ENCODE data around the gene MYO5C.

MYO5C gene

GRCh38 chr15:52234596-52235541, 60.7 kb downstream of the MYO5C start:
- no peak overlapping the region for H3K4me3 ChIP-seq (ENCODE audit: insufficient read depth, low read depth, low read length)
- no peaks in the 10 kb centered on the region for H3K9me3 ChIP-seq (ENCODE audit: control insufficient read depth, low read length)
- peaks cover 5% of the 10 kb centered on the region for H3K36me3 ChIP-seq (ENCODE audit: control insufficient read depth, insufficient read depth, low read length)
- 79 to 82% methylated on average over 17 of the region's 17 CpGs for WGBS, 2 experiments
- no peak overlapping the region for H3K27ac ChIP-seq (ENCODE audit: insufficient read depth, low read depth, low read length, poor library complexity, severe bottlenecking)
- H3K27me3 ChIP-seq (ENCODE audit: control insufficient read depth, insufficient read depth, low read length, poor library complexity, severe bottlenecking): no peaks in the 10 kb centered on the region
- no peaks in the 10 kb centered on the region for H3K4me1 ChIP-seq (ENCODE audit: control insufficient read depth, insufficient read depth, low read length)

DNA sequence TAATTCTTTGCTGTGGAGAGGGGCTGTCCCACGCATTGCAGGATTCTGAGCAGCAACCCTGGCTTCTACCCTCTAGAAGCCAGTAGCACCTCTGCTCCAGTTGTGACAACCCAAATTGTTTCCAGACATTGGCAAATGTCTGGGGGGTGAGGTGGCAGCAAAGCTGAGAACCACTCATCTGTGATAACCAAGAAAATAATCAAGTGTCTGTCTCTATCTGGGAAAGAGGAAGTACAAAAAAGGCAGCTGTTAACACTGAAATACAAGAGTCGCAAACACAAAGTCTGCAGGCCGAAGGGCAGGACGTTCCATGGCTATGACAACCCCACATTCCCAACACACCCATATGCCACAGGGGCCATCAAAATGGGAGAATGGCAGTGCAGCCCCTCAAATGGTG, 62.2 kb downstream of the MYO5C start:
- peaks cover 5% of the 10 kb centered on the region for H3K36me3 ChIP-seq (ENCODE audit: control insufficient read depth, insufficient read depth, low read length)
- H3K4me3 ChIP-seq (ENCODE audit: insufficient read depth, low read depth, low read length): no peak overlapping the region
- H3K4me1 ChIP-seq (ENCODE audit: control insufficient read depth, insufficient read depth, low read length): no peaks in the 10 kb centered on the region
- no peak overlapping the region for H3K27ac ChIP-seq (ENCODE audit: insufficient read depth, low read depth, low read length, poor library complexity, severe bottlenecking)
- 93 to 95% methylated on average over 4 of the region's 4 CpGs for WGBS, 2 experiments
- no peaks in the 10 kb centered on the region for H3K9me3 ChIP-seq (ENCODE audit: control insufficient read depth, low read length)
- no peaks in the 10 kb centered on the region for H3K27me3 ChIP-seq (ENCODE audit: control insufficient read depth, insufficient read depth, low read length, poor library complexity, severe bottlenecking)

- no peak overlapping the region for H3K4me3 ChIP-seq (ENCODE audit: insufficient read depth, low read depth, low read length)
- H3K4me1 ChIP-seq (ENCODE audit: control insufficient read depth, insufficient read depth, low read length): no peaks in the 10 kb centered on the region
- no peak overlapping the region for H3K27ac ChIP-seq (ENCODE audit: insufficient read depth, low read depth, low read length, poor library complexity, severe bottlenecking)
- H3K9me3 ChIP-seq (ENCODE audit: control insufficient read depth, low read length): no peaks in the 10 kb centered on the region
- peaks cover 5% of the 10 kb centered on the region for H3K36me3 ChIP-seq (ENCODE audit: control insufficient read depth, insufficient read depth, low read length)
- WGBS, 2 experiments: 96 to 100% methylated on average over 1 of the region's 1 CpG
- no peaks in the 10 kb centered on the region for H3K27me3 ChIP-seq (ENCODE audit: control insufficient read depth, insufficient read depth, low read length, poor library complexity, severe bottlenecking)
These were observed 63.3 kb downstream of the MYO5C start for GRCh38 chr15:52232327-52232726.

GRCh38 chr15:52230073-52230472, 65.5 kb downstream of the MYO5C start:
- Histone ChIP-seq H3K4me3 (ENCODE audit: insufficient read depth, low read depth, low read length) (no peak overlapping the region), H3K4me1 (ENCODE audit: control insufficient read depth, insufficient read depth, low read length) (no peaks in the 10 kb centered on the region), H3K27me3 (ENCODE audit: control insufficient read depth, insufficient read depth, low read length, poor library complexity, severe bottlenecking) (no peaks in the 10 kb centered on the region), H3K9me3 (ENCODE audit: control insufficient read depth, low read length) (no peaks in the 10 kb centered on the region), H3K27ac (ENCODE audit: insufficient read depth, low read depth, low read length, poor library complexity, severe bottlenecking) (no peak overlapping the region), H3K36me3 (ENCODE audit: control insufficient read depth, insufficient read depth, low read length) (no peaks in the 10 kb centered on the region)
- WGBS, 2 experiments: 100% methylated on average over 1 of the region's 1 CpG

DNA sequence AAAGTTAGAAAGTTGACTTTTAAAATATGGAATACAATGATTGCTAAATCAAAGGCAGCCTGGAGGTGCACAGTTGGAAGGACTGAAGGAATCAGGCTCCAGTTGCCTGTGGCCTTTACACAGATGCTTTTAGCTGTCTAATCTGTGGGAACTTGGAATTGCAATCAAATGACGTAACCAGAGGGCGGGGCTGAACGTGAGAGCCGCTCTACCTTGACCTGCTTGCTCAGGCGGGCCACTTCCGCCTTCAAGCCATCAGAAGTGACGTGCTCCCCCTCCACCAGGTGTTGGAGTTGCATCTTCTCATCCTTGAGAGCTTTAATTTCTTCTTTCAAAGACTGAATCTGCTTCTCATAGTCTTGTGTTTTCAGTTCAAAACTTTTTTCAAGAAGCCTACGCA, 66.7 kb downstream of the MYO5C start:
- Histone ChIP-seq H3K4me3 (ENCODE audit: insufficient read depth, low read depth, low read length) (no peak overlapping the region), H3K36me3 (ENCODE audit: control insufficient read depth, insufficient read depth, low read length) (no peaks in the 10 kb centered on the region), H3K27ac (ENCODE audit: insufficient read depth, low read depth, low read length, poor library complexity, severe bottlenecking) (no peak overlapping the region), H3K27me3 (ENCODE audit: control insufficient read depth, insufficient read depth, low read length, poor library complexity, severe bottlenecking) (no peaks in the 10 kb centered on the region), H3K4me1 (ENCODE audit: control insufficient read depth, insufficient read depth, low read length) (no peaks in the 10 kb centered on the region), H3K9me3 (ENCODE audit: control insufficient read depth, low read length) (no peaks in the 10 kb centered on the region)
- 81 to 84% methylated on average over 8 of the region's 8 CpGs for WGBS, 2 experiments

DNA sequence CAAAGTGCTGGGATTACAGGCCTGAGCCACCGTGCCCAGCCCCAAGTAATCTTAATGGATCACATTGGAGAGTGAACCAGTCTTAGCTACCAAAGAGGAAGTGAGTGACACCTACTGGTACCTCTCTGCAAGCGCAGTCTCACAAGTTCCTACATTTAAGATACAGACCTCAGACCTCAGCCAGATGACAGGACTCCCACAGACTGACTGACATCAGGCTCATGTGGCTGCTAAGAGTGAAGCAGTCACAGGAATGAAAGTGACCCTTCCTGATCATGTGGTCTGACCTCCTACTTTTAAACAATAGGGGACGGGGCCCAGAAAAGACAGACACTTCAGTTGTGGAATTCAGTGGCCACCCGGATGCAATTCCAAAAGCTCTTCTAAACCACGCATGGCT, 68.1 kb downstream of the MYO5C start:
- Histone ChIP-seq H3K36me3 (ENCODE audit: control insufficient read depth, insufficient read depth, low read length) (peaks cover 3% of the 10 kb centered on the region), H3K27ac (ENCODE audit: insufficient read depth, low read depth, low read length, poor library complexity, severe bottlenecking) (no peak overlapping the region), H3K4me3 (ENCODE audit: insufficient read depth, low read depth, low read length) (no peak overlapping the region), H3K4me1 (ENCODE audit: control insufficient read depth, insufficient read depth, low read length) (no peaks in the 10 kb centered on the region), H3K9me3 (ENCODE audit: control insufficient read depth, low read length) (no peaks in the 10 kb centered on the region), H3K27me3 (ENCODE audit: control insufficient read depth, insufficient read depth, low read length, poor library complexity, severe bottlenecking) (no peaks in the 10 kb centered on the region)
- WGBS, 2 experiments: 36 to 55% methylated on average over 4 to 5 of the region's 5 CpGs

- Histone ChIP-seq H3K4me3 (ENCODE audit: insufficient read depth, low read depth, low read length) (no peak overlapping the region), H3K27ac (ENCODE audit: insufficient read depth, low read depth, low read length, poor library complexity, severe bottlenecking) (no peak overlapping the region), H3K27me3 (ENCODE audit: control insufficient read depth, insufficient read depth, low read length, poor library complexity, severe bottlenecking) (no peaks in the 10 kb centered on the region), H3K36me3 (ENCODE audit: control insufficient read depth, insufficient read depth, low read length) (peaks cover 3% of the 10 kb centered on the region), H3K9me3 (ENCODE audit: control insufficient read depth, low read length) (no peaks in the 10 kb centered on the region), H3K4me1 (ENCODE audit: control insufficient read depth, insufficient read depth, low read length) (no peaks in the 10 kb centered on the region)
- 91 to 96% methylated on average over 8 of the region's 8 CpGs for WGBS, 2 experiments
These were observed 70.4 kb downstream of the MYO5C start for GRCh38 chr15:52225230-52225629.

GRCh38 chr15:52224211-52224610, 71.4 kb downstream of the MYO5C start:
- Histone ChIP-seq H3K4me1 (ENCODE audit: control insufficient read depth, insufficient read depth, low read length) (no peaks in the 10 kb centered on the region), H3K27ac (ENCODE audit: insufficient read depth, low read depth, low read length, poor library complexity, severe bottlenecking) (no peak overlapping the region), H3K4me3 (ENCODE audit: insufficient read depth, low read depth, low read length) (no peak overlapping the region), H3K36me3 (ENCODE audit: control insufficient read depth, insufficient read depth, low read length) (peaks cover 3% of the 10 kb centered on the region), H3K27me3 (ENCODE audit: control insufficient read depth, insufficient read depth, low read length, poor library complexity, severe bottlenecking) (no peaks in the 10 kb centered on the region), H3K9me3 (ENCODE audit: control insufficient read depth, low read length) (no peaks in the 10 kb centered on the region)
- 86 to 95% methylated on average over 4 of the region's 4 CpGs for WGBS, 2 experiments

DNA sequence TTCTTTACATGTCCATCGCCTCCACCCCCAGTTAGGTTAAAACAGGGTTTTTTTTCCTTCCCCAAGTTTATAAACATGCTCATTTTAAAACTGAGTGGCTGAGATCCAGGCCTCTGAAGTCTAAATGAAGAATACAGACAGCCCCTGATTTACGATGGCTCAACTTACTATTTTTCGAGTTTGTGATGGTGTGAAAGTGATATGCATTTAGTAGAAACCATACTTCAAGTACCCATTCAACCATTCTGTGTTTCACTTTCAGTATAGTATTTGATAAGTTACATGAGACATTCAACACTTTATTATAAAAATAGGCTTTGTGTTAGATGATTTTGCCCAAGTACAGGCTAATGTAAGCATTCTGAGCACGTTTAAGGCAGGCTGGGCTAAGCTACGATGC, 73.9 kb downstream of the MYO5C start:
- Histone ChIP-seq H3K4me1 (ENCODE audit: control insufficient read depth, insufficient read depth, low read length) (no peaks in the 10 kb centered on the region), H3K4me3 (ENCODE audit: insufficient read depth, low read depth, low read length) (no peak overlapping the region), H3K9me3 (ENCODE audit: control insufficient read depth, low read length) (no peaks in the 10 kb centered on the region), H3K27ac (ENCODE audit: insufficient read depth, low read depth, low read length, poor library complexity, severe bottlenecking) (no peak overlapping the region), H3K27me3 (ENCODE audit: control insufficient read depth, insufficient read depth, low read length, poor library complexity, severe bottlenecking) (no peaks in the 10 kb centered on the region), H3K36me3 (ENCODE audit: control insufficient read depth, insufficient read depth, low read length) (peaks cover 14% of the 10 kb centered on the region)
- 97 to 98% methylated on average over 3 to 4 of the region's 5 CpGs for WGBS, 2 experiments

- Histone ChIP-seq H3K36me3 (ENCODE audit: control insufficient read depth, insufficient read depth, low read length) (peaks cover 14% of the 10 kb centered on the region), H3K27me3 (ENCODE audit: control insufficient read depth, insufficient read depth, low read length, poor library complexity, severe bottlenecking) (no peaks in the 10 kb centered on the region), H3K4me1 (ENCODE audit: control insufficient read depth, insufficient read depth, low read length) (no peaks in the 10 kb centered on the region), H3K27ac (ENCODE audit: insufficient read depth, low read depth, low read length, poor library complexity, severe bottlenecking) (no peak overlapping the region), H3K4me3 (ENCODE audit: insufficient read depth, low read depth, low read length) (no peak overlapping the region), H3K9me3 (ENCODE audit: control insufficient read depth, low read length) (no peaks in the 10 kb centered on the region)
- 96 to 97% methylated on average over 7 of the region's 7 CpGs for WGBS, 2 experiments
These were observed 74.5 kb downstream of the MYO5C start for GRCh38 chr15:52220937-52221660.

Data from ectodermal cell (in vitro differentiated cells).